HG03135 (cell line): ENCODE results near the gene PIEZO2.

Source experiments
- ATAC-seq: cut with Tn5 transposase; IDR thresholded peaks from one replicate; pipeline ENCODE4 v1.9.1; 2021; ENCODE audit warnings: mild to moderate bottlenecking, moderate library complexity; ENCODE audit not compliant: unreplicated experiment

PIEZO2 gene

DNA sequence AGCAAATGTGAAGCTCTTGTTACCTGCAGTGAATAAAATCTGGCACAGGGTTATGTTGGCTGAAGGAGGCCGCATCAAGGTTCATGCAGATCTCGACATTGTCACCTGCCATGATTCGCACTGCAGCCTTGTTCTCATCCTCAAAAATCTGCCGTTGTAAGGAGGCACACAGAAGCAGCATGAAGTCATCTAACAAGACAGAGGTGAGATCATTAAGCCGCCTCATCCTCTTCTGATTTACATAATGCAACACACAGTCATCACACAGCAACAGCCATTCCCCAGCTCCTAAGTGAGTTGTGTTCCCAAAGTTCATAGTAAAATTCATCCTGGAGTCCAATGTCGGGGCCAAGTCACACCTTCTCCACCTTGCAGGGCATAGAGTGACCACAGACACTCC, 391.4 kb downstream of the PIEZO2 start:
- ATAC-seq: no peak

DNA sequence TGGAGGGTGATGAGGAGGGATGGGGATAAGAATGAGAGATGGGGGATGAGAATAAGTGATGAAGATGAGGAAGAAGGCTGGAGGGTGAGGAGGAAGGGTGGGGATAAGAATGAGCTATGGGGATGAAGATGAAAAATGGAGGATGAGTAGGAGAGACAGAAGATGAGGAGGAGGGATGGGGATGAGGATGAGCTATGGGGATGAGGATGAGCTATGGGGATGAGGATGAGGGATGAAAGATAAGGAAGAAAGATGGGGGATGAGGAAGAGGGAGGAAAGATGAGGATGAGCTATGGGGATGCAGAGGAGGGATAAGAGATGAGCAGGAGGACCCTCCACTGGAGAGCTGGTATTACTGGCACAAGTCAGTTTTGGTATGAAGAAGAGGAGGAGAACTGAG, 392.0 kb downstream of the PIEZO2 start:
- ATAC-seq: no peak

DNA sequence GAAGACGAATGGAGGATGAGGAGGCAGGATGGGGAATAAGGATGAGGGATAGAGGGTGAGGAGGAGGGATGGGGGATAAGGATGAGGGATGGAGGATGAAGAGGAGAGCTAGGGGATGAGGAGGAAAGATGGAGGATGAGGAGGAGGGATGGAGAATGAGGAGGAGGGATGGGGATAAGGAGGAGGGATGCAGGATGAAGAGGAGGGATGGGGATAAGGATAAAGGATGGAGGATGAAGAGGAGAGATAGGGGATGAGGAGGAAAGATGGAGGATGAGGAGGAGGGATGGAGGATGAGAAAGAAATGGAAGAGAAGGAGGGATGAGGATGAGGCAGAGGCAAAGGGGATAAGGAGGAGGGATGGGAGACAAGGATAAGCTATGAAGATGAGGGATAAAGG, 393.5 kb downstream of the PIEZO2 start:
- ATAC-seq: no peak

DNA sequence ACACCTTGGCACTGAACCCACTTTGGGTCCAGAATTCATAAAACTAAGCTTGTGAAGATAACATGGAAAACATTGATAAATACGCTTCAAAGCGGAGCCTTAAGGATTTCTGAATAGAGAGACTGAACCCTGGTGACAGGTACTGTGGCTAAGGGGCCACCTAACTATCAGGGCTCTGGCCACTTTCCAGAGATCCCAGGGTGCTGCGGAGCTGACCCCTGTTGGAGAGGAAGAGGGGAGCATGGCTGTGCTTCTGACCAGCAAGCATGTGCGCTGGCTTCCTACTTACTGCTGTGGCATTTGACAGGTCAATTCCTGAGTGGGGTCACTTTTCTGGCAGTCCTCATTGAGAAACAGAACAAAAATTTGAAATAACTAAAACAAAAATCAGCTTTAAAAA, 395.2 kb downstream of the PIEZO2 start:
- ATAC-seq: no peak

DNA sequence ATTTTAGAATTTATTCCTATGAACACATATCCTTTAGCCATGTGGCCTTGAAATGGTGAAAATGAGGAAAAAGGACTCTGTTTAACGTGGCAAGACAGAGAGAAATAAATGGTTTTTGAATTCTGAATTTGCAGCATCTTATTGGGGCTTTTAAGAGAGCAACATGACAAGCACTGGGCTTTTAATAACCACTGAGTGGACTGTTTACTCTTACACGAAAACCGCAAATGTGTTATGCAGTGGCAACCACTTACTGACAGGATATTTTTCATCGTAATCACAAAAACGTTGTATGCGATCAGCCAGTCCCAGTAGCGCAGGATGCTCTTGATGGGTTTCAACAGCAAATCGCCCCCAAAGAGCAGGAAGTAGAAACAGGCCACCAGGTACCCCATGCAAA, 397.0 kb downstream of the PIEZO2 start:
- ATAC-seq: no peak

DNA sequence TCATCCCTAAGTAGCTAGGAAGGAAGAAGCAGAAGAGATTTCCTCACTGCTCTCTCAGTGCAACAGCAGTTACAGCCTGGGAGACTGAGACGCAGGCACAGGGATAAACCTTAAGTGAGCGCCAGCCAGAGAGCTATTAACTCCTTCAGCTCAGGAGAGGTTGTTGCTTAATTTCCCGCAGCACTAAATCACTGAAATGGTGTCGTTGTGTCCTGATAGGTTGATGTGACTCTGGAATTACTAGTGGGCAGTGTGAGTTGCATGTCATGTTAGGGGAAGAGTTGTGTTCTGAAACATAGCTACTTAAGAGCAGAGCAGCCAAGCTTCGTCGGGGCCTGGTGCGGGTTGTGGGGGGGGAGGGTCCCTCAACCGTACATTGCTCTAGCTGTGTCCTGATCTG, 397.7 kb downstream of the PIEZO2 start:
- no peak for ATAC-seq

DNA sequence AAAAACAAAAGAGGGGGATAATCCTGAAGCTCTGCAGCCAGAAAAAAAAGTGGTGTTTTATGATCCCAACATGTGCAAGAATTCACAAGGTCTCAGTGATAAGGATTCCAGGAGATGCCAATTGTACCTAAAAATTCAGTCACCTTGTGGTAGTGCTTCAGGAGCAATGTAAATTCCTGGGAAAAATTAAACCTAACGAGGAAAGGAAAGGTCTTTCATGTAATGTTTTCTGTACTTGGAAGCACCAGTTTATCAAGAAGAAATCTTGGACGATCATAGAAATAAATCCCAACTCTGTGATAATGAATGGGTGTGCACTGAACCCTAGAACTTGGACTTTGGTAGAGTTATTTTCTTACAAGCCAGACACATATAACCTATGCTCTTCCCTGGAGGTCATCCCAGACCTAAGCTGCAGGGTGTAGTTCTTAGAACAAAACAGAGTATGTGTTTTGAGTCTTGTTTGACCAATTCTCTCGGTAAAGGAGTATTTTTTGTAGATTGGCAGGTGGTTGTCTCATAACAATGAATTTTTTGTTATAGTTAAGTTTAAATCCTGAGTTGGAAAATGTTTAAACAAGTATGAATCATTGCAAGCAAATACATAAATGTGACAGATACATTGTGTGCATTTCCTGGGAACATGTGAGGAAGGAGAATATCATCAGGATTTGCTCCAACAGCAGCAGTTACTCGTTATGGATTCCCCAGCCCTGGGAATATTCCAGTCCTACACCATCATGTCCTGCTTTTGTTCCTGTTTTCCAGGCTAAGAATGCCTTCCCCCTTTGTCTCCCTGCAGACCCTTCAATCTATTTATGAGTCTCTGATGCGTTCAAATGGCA, 399.0 kb downstream of the PIEZO2 start:
- no peak for ATAC-seq

DNA sequence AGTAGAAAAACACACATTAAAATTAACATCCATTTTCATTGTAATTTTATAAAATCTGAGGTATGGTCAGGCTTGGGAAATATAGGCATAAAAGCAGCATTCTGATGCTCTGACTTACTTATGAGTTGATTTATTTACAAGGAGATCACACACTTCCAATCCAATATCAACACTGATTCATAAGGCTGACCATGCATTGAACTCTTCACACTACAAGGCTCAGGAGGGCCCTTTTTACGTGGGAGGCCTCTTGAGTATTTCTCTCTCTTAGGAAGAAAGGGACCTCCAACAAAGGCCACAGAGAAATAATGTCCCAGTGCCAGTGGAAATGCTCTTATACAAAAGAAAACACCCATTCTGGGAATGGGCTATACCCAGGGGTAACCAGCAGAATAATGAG, 400.7 kb downstream of the PIEZO2 start:
- no peak for ATAC-seq

DNA sequence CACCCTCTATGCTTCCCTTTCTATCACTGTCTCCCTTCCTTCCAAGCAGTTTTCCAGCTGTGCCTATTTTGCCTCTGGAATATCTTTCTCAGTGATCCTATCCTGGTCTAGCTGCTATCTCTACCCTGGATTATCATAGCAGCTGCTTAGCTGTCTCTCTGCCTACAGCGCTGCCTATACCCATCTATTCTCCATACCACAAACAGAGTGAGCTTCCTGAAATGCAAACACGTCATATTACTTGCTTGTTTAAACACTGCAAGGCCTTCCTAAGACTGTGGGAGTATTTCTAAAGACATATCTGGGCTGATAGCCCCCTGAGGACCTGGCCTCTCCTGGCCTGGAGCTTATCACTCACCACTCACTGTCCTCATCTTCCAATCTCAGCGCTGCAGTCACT, 403.4 kb downstream of the PIEZO2 start:
- no peak for ATAC-seq

DNA sequence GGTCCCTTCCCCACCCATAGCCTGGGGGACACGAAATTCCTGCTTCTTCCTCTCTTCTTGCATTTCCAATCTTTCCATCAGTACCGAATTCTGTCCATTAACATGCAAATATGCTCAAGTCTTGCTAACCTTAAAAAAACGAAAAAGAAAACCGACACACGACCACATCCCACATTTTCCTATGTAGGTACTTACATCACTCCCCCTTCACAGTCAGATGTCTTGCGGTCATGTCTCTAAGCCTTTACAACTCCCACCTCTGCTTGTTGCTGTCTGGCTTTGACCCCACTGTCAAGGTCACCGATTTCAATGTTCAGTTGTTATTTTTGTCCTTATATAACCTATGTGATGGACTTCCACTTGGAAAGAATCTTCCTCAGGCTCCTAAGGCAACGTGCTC, 404.1 kb downstream of the PIEZO2 start:
- ATAC-seq: no peak

DNA sequence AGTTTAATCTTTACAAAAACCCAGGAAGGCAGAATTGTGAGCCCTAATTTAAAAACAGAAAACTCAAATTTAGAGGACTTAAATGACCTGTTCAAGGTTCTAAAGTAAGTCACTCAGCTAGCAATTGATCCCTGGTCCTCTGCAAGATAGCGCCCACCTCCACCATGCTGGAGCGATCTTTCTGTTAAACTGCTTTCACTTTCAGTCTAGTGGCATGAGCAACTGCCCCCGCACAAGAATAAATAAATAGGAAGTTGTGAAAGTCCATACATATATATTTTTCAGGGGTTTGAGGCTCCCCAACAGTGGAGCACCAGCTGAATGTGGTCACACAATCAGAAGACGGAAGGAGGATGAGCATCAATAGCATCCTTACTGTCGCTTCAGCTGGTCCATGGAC, 405.6 kb downstream of the PIEZO2 start:
- no peak for ATAC-seq

DNA sequence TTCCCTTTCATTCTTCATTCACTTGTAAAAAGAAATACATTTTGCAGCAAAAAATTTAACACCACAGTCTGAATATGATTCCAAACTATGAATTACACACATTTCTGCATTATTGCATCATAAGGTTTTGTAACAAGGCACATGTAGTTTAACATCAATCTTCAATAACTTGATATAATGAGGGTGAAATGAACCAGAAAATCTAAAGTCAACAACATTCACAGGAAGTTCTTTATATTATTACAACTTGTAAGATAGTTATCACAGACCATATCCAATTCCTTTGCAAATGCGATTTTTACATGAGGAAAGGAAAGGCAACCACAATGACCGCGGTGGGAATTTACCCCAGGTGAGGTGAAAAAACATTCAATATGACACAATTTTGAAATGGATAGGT, 410.2 kb downstream of the PIEZO2 start:
- ATAC-seq: no peak

DNA sequence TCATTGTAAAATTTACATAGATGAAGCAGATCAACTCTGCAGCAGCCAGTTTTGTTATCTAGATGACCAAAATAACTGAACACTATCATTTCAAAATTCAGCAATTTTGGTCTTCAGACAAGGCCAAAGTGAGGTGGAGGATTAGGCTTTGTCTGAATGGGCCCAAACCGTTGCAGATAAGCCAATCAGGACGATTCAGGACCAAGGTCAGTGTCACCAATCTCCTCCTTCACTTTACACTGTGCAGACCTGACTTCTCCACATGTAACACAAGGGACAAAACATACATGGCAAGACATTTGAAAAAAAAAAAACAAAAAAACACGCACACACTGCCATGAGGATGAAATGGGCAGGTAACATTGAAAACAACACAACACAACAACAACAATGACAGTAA, 412.4 kb downstream of the PIEZO2 start:
- ATAC-seq: no peak

DNA sequence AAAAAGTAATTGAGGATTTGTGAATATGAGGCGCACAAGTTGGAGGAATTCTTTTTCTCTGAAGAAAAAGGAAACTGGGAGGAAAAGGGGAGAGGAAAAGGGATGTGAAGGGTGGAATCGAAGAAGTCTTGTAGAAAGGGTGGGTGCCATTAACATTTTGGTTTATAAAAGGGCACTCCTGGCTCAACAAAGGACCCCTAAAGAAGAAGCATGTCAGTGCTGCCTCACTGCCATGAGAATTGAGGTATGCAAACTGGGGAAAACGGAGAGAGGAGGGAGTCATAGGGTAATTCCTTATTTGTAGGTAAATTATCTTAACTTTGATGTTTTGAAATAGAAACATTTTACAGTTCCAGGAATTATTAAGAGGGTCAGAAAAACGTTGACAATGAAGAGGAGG, 416.4 kb downstream of the PIEZO2 start:
- ATAC-seq: no peak

DNA sequence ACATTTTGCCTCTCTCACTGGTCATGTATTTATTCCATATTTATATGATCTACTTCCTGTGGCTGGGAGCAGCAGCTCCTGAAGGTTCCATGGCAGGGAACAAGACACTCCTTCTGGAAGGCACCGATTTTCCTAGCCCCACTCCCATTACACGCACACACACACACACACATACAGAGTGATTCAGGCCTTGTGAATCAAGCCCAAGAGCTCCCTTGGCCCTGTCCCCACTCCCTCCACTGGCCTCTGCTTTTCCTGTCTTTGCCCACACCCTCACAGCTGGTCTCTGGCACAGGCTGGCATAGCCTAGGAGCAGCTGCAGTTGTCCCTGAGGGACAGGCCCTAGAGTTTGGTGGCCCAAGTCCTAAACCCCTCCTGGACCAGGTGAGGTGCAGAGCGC, 421.9 kb downstream of the PIEZO2 start:
- no peak for ATAC-seq

DNA sequence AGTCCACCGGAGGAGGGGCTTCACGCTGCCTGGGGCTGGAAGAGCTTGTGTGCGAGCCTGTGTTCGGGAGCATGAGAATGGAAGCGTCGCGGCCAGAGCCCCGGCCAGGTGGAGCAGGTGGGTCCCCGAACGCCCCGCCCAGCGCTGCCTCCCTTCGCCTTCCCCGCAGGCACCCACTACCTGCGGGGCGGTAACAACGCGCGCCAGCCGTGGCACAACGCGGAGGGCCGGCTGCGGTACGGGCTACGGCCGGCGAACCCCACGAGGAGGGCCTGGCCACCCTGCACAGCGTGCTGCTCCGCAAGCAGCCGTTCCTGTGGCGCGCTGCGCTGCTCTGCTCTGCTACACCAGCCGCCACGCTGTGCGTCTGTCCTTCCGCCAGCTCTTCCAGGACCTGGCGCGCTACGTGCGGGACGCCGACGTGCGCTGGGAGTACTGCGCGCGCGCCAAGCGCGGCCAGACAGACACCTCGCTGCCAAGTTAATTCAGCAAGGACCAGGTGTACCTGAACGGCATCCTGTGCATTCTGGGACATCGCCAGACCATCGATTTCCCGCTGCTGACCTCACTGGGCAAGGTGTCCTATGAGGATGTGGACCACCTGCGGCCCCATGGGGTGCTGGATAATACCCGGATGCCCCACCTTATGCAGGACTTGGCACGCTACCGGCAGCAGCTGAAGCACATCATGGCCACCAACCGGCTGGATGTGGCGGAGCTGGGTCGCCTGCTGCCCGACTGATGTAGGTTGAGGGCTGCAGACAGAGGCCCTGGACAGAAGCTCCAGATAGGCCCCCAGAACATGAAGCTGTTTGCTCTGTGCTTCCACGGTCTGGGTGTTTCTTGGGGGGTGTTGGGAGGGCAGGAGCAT, 422.9 kb downstream of the PIEZO2 start:
- ATAC-seq: no peak

DNA sequence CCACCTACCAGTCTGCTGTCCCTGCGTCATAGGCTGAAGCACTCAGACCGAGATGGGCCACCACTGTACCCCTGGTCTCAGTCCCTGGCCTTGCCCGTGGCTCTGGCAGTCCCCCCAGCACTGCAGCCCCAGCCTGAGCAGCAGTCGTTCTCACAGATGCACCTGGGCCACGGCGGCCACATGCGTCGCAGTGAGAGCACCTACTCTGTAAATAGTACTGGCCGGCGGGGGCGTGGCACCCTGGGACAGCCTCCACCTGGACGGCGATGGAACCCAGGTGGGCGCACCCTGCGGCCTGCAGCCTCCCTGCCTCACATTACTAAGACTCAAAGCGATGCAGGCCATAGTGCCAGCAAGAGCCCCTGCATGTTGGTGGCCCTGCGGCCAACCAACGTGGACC, 424.7 kb downstream of the PIEZO2 start:
- ATAC-seq: no peak

DNA sequence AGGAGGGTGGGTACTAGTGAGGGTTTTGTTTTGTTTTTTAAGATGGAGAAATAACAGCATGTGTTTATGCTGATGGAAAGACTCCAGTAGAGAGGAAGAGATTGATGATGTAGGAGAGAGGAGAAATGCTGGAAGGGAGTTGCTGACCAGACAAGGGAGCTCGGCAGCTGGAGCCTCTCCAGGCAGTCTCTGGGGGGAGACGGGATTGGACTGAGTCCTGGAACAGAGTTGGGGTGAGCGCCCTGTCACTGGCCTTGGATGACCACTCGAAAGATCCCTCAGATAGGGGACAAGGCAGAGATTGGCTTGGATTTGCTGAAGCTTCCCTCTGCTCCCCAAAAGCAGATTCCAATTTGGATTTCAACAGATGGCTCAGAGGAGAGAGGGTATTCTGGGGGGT, 425.9 kb downstream of the PIEZO2 start:
- no peak for ATAC-seq

DNA sequence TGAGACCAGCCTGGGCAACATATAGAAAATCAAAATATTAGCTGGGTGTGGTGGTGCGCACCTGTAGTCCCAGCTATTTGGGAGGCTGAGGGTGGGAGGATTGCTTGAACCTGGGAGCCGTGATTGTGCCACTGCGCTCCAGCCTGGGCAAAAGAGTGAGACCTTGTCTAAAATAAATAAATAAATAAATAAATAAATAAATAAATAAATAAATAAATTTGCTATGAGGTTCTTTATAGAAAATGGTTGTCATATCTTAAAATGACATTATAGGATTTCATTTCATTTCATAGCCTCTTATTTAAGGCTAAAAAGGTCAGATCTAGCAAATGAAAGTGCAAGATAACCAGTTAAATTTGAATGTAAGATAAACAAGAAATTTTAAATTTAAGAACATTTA, 430.6 kb downstream of the PIEZO2 start:
- no peak for ATAC-seq

DNA sequence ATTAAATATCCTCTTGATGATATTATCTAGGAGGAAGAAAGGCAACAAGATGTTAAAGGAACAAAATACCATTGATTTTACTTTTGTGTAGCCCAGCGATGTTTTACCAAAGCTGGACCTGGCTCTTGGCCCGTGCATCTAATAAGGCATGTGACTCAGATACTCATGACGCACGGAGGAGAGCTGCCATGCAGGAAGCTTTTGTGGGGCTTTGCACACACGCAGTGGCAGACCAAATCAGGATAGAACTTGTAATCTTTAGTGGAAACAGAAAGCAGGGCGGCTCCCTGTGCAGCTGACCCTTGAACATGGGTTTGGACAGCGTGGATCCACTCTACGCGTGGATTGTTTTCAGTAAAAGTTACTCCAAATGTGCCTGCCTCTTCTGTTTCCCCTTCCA, 433.6 kb downstream of the PIEZO2 start:
- no peak for ATAC-seq

DNA sequence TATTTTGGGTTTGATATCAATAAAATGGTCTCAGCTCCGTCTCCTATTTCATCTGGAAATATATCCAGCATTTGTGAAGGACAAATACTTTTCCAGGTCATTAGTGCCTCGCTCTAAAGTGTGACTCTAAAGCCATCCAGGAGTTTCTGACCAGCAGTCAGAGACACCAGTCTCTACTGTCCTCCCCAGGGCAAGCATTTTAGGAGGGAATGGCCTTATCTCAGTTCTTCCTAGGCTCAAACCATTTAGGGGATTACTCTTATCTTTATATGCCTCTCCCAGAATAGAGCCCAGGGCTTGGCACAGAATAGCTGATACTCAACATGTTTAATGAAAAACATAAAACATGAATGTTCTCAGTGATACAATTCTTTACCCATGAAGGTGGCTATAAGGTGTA, 436.0 kb downstream of the PIEZO2 start:
- ATAC-seq: no peak

DNA sequence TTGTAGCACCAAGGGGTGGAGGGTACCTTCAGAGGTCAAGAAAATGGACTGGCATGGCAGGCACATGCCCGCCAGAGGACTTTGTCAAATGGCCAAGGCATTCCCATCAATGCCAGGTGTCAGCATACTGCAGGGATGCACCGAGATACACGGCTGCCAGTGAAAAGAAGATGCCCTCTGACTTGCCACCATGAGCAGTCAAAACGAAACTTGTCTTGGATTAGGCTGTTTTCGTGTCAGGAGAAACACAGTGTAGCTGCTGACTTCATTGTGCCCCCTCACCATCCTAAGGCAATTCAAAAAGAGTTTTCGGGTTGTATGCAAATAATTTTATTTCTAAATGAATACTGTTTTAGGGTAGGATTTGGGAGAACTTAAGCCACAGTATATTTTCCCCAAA, 442.1 kb downstream of the PIEZO2 start:
- no peak for ATAC-seq
